Suppressor macrophage treated with lipopolysaccharide for 1 hour (primary cell): ENCODE data around the gene SLC66A3.
A peak's percentile ranks its signal among the peaks of the same experiment; 100 is the strongest.

ENCODE experiments used
- DNase-seq, 3 donors: peaks; one replicate each; pipeline ENCODE4 v3.0.0-alpha.2; 2020 to 2022

Gene SLC66A3

DNA sequence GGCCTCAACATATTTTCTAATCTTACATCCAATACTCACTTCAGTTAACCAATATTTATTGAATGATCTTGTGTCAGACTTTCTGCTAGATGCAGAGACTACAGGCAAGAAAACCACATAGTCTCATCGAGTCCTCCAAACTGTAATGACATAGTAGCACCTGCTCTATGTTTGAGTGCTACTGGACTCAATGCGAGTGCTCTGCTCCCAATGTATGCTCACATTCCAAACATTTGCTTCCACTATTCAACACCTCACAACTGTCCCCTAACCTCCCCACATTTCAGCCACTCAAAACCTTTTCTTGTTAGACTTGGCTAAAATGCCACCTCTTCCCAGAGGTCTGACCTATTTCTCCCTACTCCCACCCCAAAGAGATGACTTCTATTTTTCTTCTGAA lies 65.2 kb downstream of the SLC66A3 start:
- no peak for DNase-seq

- DNase-seq, result no peak
These were observed 67.6 kb downstream of the SLC66A3 start for GRCh38 chr2:11222845-11223244.

DNA sequence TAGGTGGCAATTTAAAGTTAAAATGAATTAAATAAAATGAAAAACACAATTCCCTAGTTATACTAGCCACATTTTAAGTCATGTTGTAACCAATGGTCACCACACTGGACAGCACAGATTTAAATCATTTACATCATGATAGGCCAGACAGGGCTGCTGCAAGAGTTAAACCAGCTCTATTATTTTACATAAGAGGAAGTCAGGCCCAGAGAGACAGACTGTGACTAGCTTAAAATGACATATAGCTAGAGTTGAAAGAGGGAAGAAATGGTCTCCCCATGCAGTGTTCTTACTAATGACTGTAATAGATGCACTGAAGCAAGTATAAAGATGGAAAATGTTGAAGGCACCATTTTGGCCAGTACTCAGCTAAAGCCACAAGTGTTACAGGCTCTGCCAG lies 69.6 kb downstream of the SLC66A3 start:
- DNase-seq, result peak; percentile 49 to 56 (median 53)

DNA sequence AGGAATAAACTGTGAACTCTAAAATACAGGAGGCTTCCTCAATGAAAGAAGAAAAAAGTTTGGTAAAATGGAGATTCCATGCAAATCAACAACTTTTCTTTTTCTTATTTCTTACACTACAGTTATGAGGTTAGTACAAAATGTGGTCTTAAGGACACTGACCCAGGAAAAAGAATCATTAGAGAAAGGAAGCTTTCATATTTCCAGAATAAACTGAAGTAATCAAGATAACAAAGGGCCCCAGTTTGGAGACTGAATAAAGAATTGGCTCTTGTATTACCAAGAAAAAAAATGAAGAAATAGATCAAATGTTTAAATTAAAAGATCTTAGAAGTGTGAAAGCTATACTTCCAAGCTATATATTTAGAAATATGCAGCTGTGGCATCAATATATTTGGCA lies 72.3 kb downstream of the SLC66A3 start:
- DNase-seq, result no peak
